IMR-90 (cell line): ENCODE data around the gene AFF2. TPM values are rescaled to one million over a fixed set of nuclear protein-coding genes. Genes with fewer than 3 reads are reported as not detected.

Experiments
- ATAC-seq: fragments of 200-7000 bp; cut with Tn5 transposase; 2 replicates; pipeline ENCODE4 v1.9.1; 2020; ENCODE audit warnings: low read depth, mild to moderate bottlenecking, moderate library complexity
- BruUV-seq: library from RNA; stranded (reverse); fragments of 400-500 nt; replicated peaks from 2 replicates; lab custom pipeline; 2021; lab: Mats Ljungman, UMichigan
- CTCF ChIA-PET: fragments of 300-600 bp; formaldehyde crosslinking; extraction: SDS; loops from one replicate; lab custom pipeline; 2021; ENCODE audit warnings: antibody characterized with exemption; lab: Yijun Ruan, JAX
- POLR2A ChIA-PET: fragments of 300-600 bp; sonication (Branson Sonifier 250); formaldehyde crosslinking; loops from one replicate; lab custom pipeline; 2022; ENCODE audit warnings: antibody characterized with exemption; ENCODE audit not compliant: unreplicated experiment; lab: Charles Lee
- DNase-seq: peaks from one replicate; pipeline ENCODE4 v3.0.0; 2013
- H2AFZ ChIP-seq: replicated peaks from 2 replicates; pipeline ENCODE3; 2013; ENCODE audit warnings: low read length, mild to moderate bottlenecking; ENCODE audit not compliant: poor library complexity
- H2AK5ac ChIP-seq: 2 replicates; pipeline ENCODE4 v1.6.1; 2013; ENCODE audit warnings: low read depth, low read length, inconsistent platforms
- H2AK9ac ChIP-seq: replicated peaks from 2 replicates; pipeline ENCODE3; 2013; ENCODE audit warnings: mild to moderate bottlenecking, low read depth, low read length, moderate library complexity; ENCODE audit not compliant: poor library complexity
- H2BK120ac ChIP-seq: 2 replicates; pipeline ENCODE4 v1.6.1; 2013; ENCODE audit warnings: low read depth, low read length, inconsistent platforms
- H2BK15ac ChIP-seq: 3 replicates; pipeline ENCODE4 v1.6.1; 2013; ENCODE audit warnings: low read depth, low read length, inconsistent platforms
- H2BK20ac ChIP-seq: 2 replicates; pipeline ENCODE4 v1.6.1; 2013; ENCODE audit warnings: low read depth, mild to moderate bottlenecking, inconsistent platforms, low read length, moderate library complexity
- H2BK5ac ChIP-seq: 2 replicates; pipeline ENCODE4 v1.6.1; 2013; ENCODE audit warnings: mild to moderate bottlenecking, low read depth, low read length, inconsistent platforms; ENCODE audit not compliant: poor library complexity, severe bottlenecking
- H3K14ac ChIP-seq: replicated peaks from 2 replicates; pipeline ENCODE4 v1.6.1; 2013; ENCODE audit warnings: low read depth, low read length, inconsistent platforms
- H3K18ac ChIP-seq: 2 replicates; pipeline ENCODE4 v1.6.1; 2013; ENCODE audit warnings: low read depth, low read length, control low read depth
- H3K23ac ChIP-seq: 2 replicates; pipeline ENCODE4 v1.6.1; 2013; ENCODE audit warnings: low read depth, low read length, inconsistent platforms
- H3K27ac ChIP-seq: 2 replicates; pipeline ENCODE4 v1.5.1; 2013; ENCODE audit warnings: mild to moderate bottlenecking, control low read depth, low read length; ENCODE audit not compliant: insufficient read depth
- H3K27me3 ChIP-seq: 2 replicates; pipeline ENCODE4 v1.6.1; 2013; ENCODE audit warnings: low read length; ENCODE audit not compliant: control insufficient read depth, insufficient read depth
- H3K36me3 ChIP-seq: 2 replicates; pipeline ENCODE4 v1.6.1; 2013; ENCODE audit warnings: low read length, mixed read lengths; ENCODE audit not compliant: control insufficient read depth, insufficient read depth
- H3K4ac ChIP-seq: 2 replicates; pipeline ENCODE4 v1.6.1; 2013; ENCODE audit warnings: low read depth, low read length, inconsistent platforms
- H3K4me1 ChIP-seq: 2 replicates; pipeline ENCODE4 v1.6.1; 2013; ENCODE audit warnings: low read length, mixed read lengths; ENCODE audit not compliant: control insufficient read depth, insufficient read depth
- H3K4me2 ChIP-seq: 2 replicates; pipeline ENCODE4 v1.6.1; 2013; ENCODE audit warnings: low read depth, mild to moderate bottlenecking, control low read depth, low read length, moderate library complexity
- H3K4me3 ChIP-seq: 2 replicates; pipeline ENCODE4 v1.5.1; 2013; ENCODE audit warnings: low read depth, mild to moderate bottlenecking, control low read depth, low read length, moderate library complexity; ENCODE audit not compliant: insufficient read depth
- H3K56ac ChIP-seq: 2 replicates; pipeline ENCODE4 v1.6.1; 2013; ENCODE audit warnings: low read length, inconsistent platforms; ENCODE audit not compliant: insufficient read depth; ENCODE audit errors: extremely low read depth
- H3K79me1 ChIP-seq, 2 experiments: 2 replicates each; pipeline ENCODE4 v1.6.1; 2013; ENCODE audit warnings: low read length in 2 of 2, inconsistent platforms in 1 of 2, low read depth in 1 of 2
- H3K9ac ChIP-seq: 2 replicates; pipeline ENCODE4 v1.6.1; 2013; ENCODE audit warnings: low read depth, low read length, control low read depth
- H3K9me1 ChIP-seq: 2 replicates; pipeline ENCODE4 v1.6.1; 2013; ENCODE audit warnings: low read length, inconsistent platforms; ENCODE audit not compliant: insufficient read depth
- H3K9me3 ChIP-seq: 2 replicates; pipeline ENCODE4 v1.6.1; 2013; ENCODE audit warnings: low read length; ENCODE audit not compliant: control insufficient read depth, insufficient read depth
- H4K20me1 ChIP-seq: 2 replicates; pipeline ENCODE4 v1.6.1; 2013; ENCODE audit warnings: low read length, inconsistent platforms; ENCODE audit not compliant: insufficient read depth
- H4K5ac ChIP-seq: 2 replicates; pipeline ENCODE4 v1.6.1; 2013; ENCODE audit warnings: mild to moderate bottlenecking, low read depth, low read length, control low read depth
- H4K8ac ChIP-seq, 2 experiments: 2 replicates each; pipeline ENCODE4 v1.6.1; 2013; ENCODE audit warnings: low read depth in 2 of 2, low read length in 2 of 2, control low read depth in 1 of 2, inconsistent platforms in 1 of 2
- H4K91ac ChIP-seq: 2 replicates; pipeline ENCODE4 v1.6.1; 2013; ENCODE audit warnings: low read depth, low read length, inconsistent platforms; ENCODE audit not compliant: insufficient read depth
- BHLHE40 ChIP-seq: fragments of 150-350 bp; IDR thresholded peaks from 2 replicates; pipeline ENCODE4 v1.6.1; 2016; ENCODE audit warnings: mild to moderate bottlenecking, low read depth, low read length
- CEBPB ChIP-seq: IDR thresholded peaks from 2 replicates; pipeline ENCODE4 v1.6.1; 2012; ENCODE audit warnings: low read depth, low read length, improper control_type of control experiment
- CHD1 ChIP-seq: IDR thresholded peaks from 2 replicates; pipeline ENCODE4 v1.6.1; 2012; ENCODE audit warnings: low read depth, low read length, improper control_type of control experiment
- CTCF ChIP-seq: conservative IDR thresholded peaks from 2 replicates; pipeline ENCODE4 v1.5.1; 2012; ENCODE audit warnings: mild to moderate bottlenecking, low read depth, low read length, improper control_type of control experiment
- ELK1 ChIP-seq: fragments of 150-350 bp; IDR thresholded peaks from 2 replicates; pipeline ENCODE4 v1.6.1; 2016; ENCODE audit warnings: low read depth, mild to moderate bottlenecking, low read length, moderate library complexity, borderline replicate concordance
- FOS ChIP-seq: fragments of 150-350 bp; IDR thresholded peaks from 2 replicates; pipeline ENCODE4 v1.6.1; 2016; ENCODE audit warnings: low read depth, low read length
- MAFK ChIP-seq: IDR thresholded peaks from 2 replicates; pipeline ENCODE4 v1.6.1; 2012; ENCODE audit warnings: low read depth, low read length, improper control_type of control experiment
- MAZ ChIP-seq: IDR thresholded peaks from 2 replicates; pipeline ENCODE4 v1.6.1; 2012; ENCODE audit warnings: low read depth, mild to moderate bottlenecking, low read length, improper control_type of control experiment, moderate library complexity, borderline replicate concordance
- MXI1 ChIP-seq: IDR thresholded peaks from 2 replicates; pipeline ENCODE4 v1.6.1; 2012; ENCODE audit warnings: low read depth, mild to moderate bottlenecking, low read length, moderate library complexity, borderline replicate concordance
- NFE2L2 ChIP-seq: fragments of 150-350 bp; IDR thresholded peaks from 2 replicates; pipeline ENCODE4 v1.6.1; 2016; ENCODE audit warnings: low read depth, mild to moderate bottlenecking, low read length
- POLR2A ChIP-seq: IDR thresholded peaks from 2 replicates; pipeline ENCODE4 v1.6.1; 2012; ENCODE audit warnings: mild to moderate bottlenecking, low read depth, low read length
- RAD21 ChIP-seq: IDR thresholded peaks from 2 replicates; pipeline ENCODE4 v1.6.1; 2012; ENCODE audit warnings: low read length, improper control_type of control experiment
- RCOR1 ChIP-seq: IDR thresholded peaks from 2 replicates; pipeline ENCODE4 v1.6.1; 2012; ENCODE audit warnings: mild to moderate bottlenecking, low read length, improper control_type of control experiment; ENCODE audit not compliant: insufficient replicate concordance
- RFX5 ChIP-seq: IDR thresholded peaks from 2 replicates; pipeline ENCODE4 v1.8.0; 2012; ENCODE audit warnings: low read depth, mild to moderate bottlenecking, low read length, moderate library complexity
- SMC3 ChIP-seq: fragments of 150-350 bp; IDR thresholded peaks from 2 replicates; pipeline ENCODE4 v1.6.1; 2016; ENCODE audit warnings: low read depth, mild to moderate bottlenecking, antibody characterized with exemption, low read length, moderate library complexity
- USF2 ChIP-seq: fragments of 150-350 bp; IDR thresholded peaks from 2 replicates; pipeline ENCODE4 v1.6.1; 2017; ENCODE audit warnings: mild to moderate bottlenecking, antibody characterized with exemption, low read length, low read depth
- WGBS, 2 experiments: methylation state at CpG; one replicate each; pipeline versions ENCODE4 v1.1.5 to v1.1.7; 2013; ENCODE audit warnings: missing lambda C conversion rate in 2 of 2; ENCODE audit not compliant: insufficient read length in 1 of 2; ENCODE audit errors: extremely low coverage in 2 of 2; 5-methylcytosine and 5-hydroxymethylcytosine counted together
- dilution Hi-C: fragments of 300-500 bp; cut with HindIII; formaldehyde crosslinking; loops from one replicate; pipeline ENCODE4 v1.14.3; 2018; ENCODE audit warnings: low sequenced_read_pairs; ENCODE audit not compliant: unreplicated experiment
- in situ Hi-C: fragments of 300-500 bp; cut with MboI; formaldehyde crosslinking; loops from 3 replicates; pipeline ENCODE4 v1.14.3; 2019; ENCODE audit warnings: low sequenced_read_pairs, inconsistent platforms, mixed read lengths
- intact Hi-C: fragments of 100-400 bp; cut with micrococcal nuclease; formaldehyde crosslinking; loops from 2 replicates; pipeline ENCODE4 v1.10.0; 2022
- polyA plus RNA-seq, 3 experiments: library from polyadenylated mRNA; depleted of rRNA; stranded (reverse); fragments of >200 nt; gene quantifications; 2 replicates each; pipeline ENCODE4 v1.2.3, GENCODE V29; 2012; ENCODE audit warnings: low replicate concordance in 1 of 3
- total RNA-seq: library from RNA; depleted of rRNA; stranded (reverse); fragments of >200 nt; gene quantifications from 2 replicates; pipeline ENCODE4 v1.2.3, GENCODE V29; 2012

AFF2 gene
- total and polyA plus RNA-seq, 2 of the 4 experiments (the other 2 are of a cell fraction): 0.15 to 0.72 TPM

GRCh38 chrX:148457279-148457678, 43.1 kb upstream of the AFF2 start:
- in situ Hi-C loops: no loop called here
- Histone ChIP-seq H4K5ac (no peak overlapping the region), H3K27ac (no peak overlapping the region), H3K9me3 (peaks cover 3% of the 10 kb centered on the region; the same call in 1 of the 2 replicates), H3K27me3 (no peaks in the 10 kb centered on the region), H3K4ac (no peak overlapping the region), H2AFZ (no peak overlapping the region), H3K14ac (no peak overlapping the region), H3K79me1 (no peaks in the 10 kb centered on the region), H4K20me1 (no peaks in the 10 kb centered on the region), H3K4me2 (no peak overlapping the region), H3K9me1 (no peaks in the 10 kb centered on the region), H3K23ac (no peak overlapping the region), H4K8ac (no peak overlapping the region), H3K36me3 (no peaks in the 10 kb centered on the region), H3K9ac (no peak overlapping the region), H2BK20ac (no peak overlapping the region), H3K56ac (no peak overlapping the region), H3K18ac (no peak overlapping the region), H2AK9ac (no peak overlapping the region), H2AK5ac (no peak overlapping the region), H3K4me3 (no peak overlapping the region), H2BK5ac (no peak overlapping the region), H2BK120ac (no peak overlapping the region), H3K4me1 (no peaks in the 10 kb centered on the region), H2BK15ac (no peak overlapping the region), H4K91ac (no peak overlapping the region)
- ChIA-PET POLR2A (no interaction called here), CTCF (no interaction called here)
- intact Hi-C loops: no loop called here
- ATAC-seq: no peak
- 40% methylated on average over 1 of the region's 3 CpGs; no CpG with 5 or more reads in 1 of the 2 experiments for WGBS, 2 experiments
- dilution Hi-C loops: no loop called here
- TF ChIP-seq BHLHE40 (no peak), MAFK (no peak), USF2 (no peak), MAZ (no peak), SMC3 (no peak), FOS (no peak), RAD21 (no peak), NFE2L2 (no peak), CHD1 (no peak), ELK1 (no peak), RCOR1 (no peak), POLR2A (no peak), CEBPB (no peak), RFX5 (no peak), CTCF (no peak), MXI1 (no peak)
- DNase-seq: no peak
- no TSS peak for BruUV-seq
